Lung (tissue), 12 donors: ENCODE data around the gene MS4A7. TPM values are rescaled to one million over a fixed set of nuclear protein-coding genes. Genes with fewer than 3 reads are reported as not detected.

Experiments used
- ATAC-seq: fragments of 200-7000 bp; cut with Tn5 transposase; one replicate; pipeline ENCODE4 v1.9.1; 2020; ENCODE audit warnings: moderate number of reproducible peaks; ENCODE audit not compliant: insufficient read depth, low FRiP score
- DNase-seq, 3 donors: peaks; one replicate each; pipeline ENCODE4 v3.0.0-alpha.2; 2013 to 2017
- H3K27ac ChIP-seq, 2 donors: one replicate each; pipeline ENCODE4 v1.5.1; 2013; ENCODE audit warnings: mild to moderate bottlenecking in 2 of 2, moderate library complexity in 2 of 2, control low read depth in 1 of 2, inconsistent platforms in 1 of 2, low read depth in 1 of 2, low read length in 1 of 2
- H3K27me3 ChIP-seq, 3 donors: one replicate each; pipeline ENCODE4 v1.5.1; 2013; ENCODE audit warnings: low read length in 2 of 3; ENCODE audit not compliant: control insufficient read depth in 3 of 3, insufficient read depth in 3 of 3
- H3K36me3 ChIP-seq, 4 donors: one replicate each; pipeline ENCODE4 v1.5.1; 2013; ENCODE audit warnings: low read length in 4 of 4, mild to moderate bottlenecking in 1 of 4, moderate library complexity in 1 of 4; ENCODE audit not compliant: control insufficient read depth in 4 of 4, insufficient read depth in 4 of 4
- H3K4me1 ChIP-seq, 5 donors: one replicate each; pipeline ENCODE4 v1.5.1; 2013; ENCODE audit warnings: low read length in 5 of 5, mild to moderate bottlenecking in 2 of 5, moderate library complexity in 1 of 5; ENCODE audit not compliant: control insufficient read depth in 5 of 5, insufficient read depth in 5 of 5
- H3K4me3 ChIP-seq: one replicate; pipeline ENCODE4 v1.5.1; 2013; ENCODE audit warnings: mild to moderate bottlenecking, control low read depth, moderate library complexity
- H3K9ac ChIP-seq, 2 donors: one replicate each; pipeline ENCODE4 v1.5.1; 2013; ENCODE audit warnings: low read length in 2 of 2, control low read depth in 1 of 2; ENCODE audit not compliant: insufficient read depth in 1 of 2
- H3K9me3 ChIP-seq, 4 donors: one replicate each; pipeline ENCODE4 v1.5.1; 2013; ENCODE audit warnings: low read length in 3 of 4, mild to moderate bottlenecking in 1 of 4, moderate library complexity in 1 of 4; ENCODE audit not compliant: control insufficient read depth in 4 of 4, insufficient read depth in 3 of 4
- CTCF ChIP-seq: IDR thresholded peaks from 2 replicates; pipeline ENCODE4 v1.5.1; 2012; ENCODE audit warnings: mild to moderate bottlenecking; ENCODE audit errors: control extremely low read depth, extremely low read depth
- WGBS, 2 donors: extraction: QIAGEN DNeasy Blood & Tissue Kit; methylation state at CpG; one replicate each; pipeline ENCODE4 v1.1.7; 2013; 5-methylcytosine and 5-hydroxymethylcytosine counted together
- polyA plus RNA-seq, 2 donors: library from polyadenylated mRNA; stranded (reverse); fragments of 200-250 nt; gene quantifications; one replicate each; pipeline ENCODE4 v1.2.1, GENCODE V29; 2013
- total RNA-seq, 2 donors: library from RNA; depleted of rRNA in 1 of 2; stranded (reverse); fragments of >200 nt in 1 of 2; gene quantifications; one replicate each; pipeline ENCODE4 v1.2.1, GENCODE V29; 2014 to 2021
- donor health status: control.
- donor health status: control.
- donor health status: Bipolar disorder and iron deficiency.
- donor health status: healthy.
- donor health status: DM: yes; HTN: yes; CAD: no.

MS4A7 gene
- total and polyA plus RNA-seq, 4 donors = 27.7 to 111 (median 48.6) TPM

- DNase-seq (no peak), ATAC-seq (no peak)
- Histone ChIP-seq H3K4me3 (no peak overlapping the region), H3K27ac (no peak overlapping the region), H3K27me3 (no peaks in the 10 kb centered on the region), H3K9me3 (peaks cover 0 to 2% (median 0%) of the 10 kb centered on the region in 4 donors), H3K9ac (no peak overlapping the region), H3K36me3 (no peaks in the 10 kb centered on the region), H3K4me1 (no peaks in the 10 kb centered on the region)
- TF ChIP-seq CTCF = no peak
- WGBS, 2 donors = 39 to 68% methylated on average over 2 of the region's 2 CpGs
These were observed 8.0 kb upstream of the MS4A7 start for GRCh38 chr11:60370252-60370810.

- Histone ChIP-seq H3K27ac (no peak overlapping the region), H3K9me3 (peaks cover 0 to 2% (median 0%) of the 10 kb centered on the region in 4 donors), H3K36me3 (no peaks in the 10 kb centered on the region), H3K9ac (peak overlapping the region in 1 of 2 donors; percentile 7), H3K4me1 (no peaks in the 10 kb centered on the region), H3K27me3 (no peaks in the 10 kb centered on the region), H3K4me3 (no peak overlapping the region)
- DNase-seq (peak in 2 of 3 donors; percentile 29 to 32), ATAC-seq (peak; percentile 34)
- 33 to 65% methylated on average over 5 of the region's 5 CpGs for WGBS, 2 donors
- no peak for TF ChIP-seq CTCF
These were observed 7.5 kb upstream of the MS4A7 start for GRCh38 chr11:60370811-60371298.

GRCh38 chr11:60371386-60371785 is 6.9 kb upstream of the MS4A7 start:
- Histone ChIP-seq H3K27me3 (no peaks in the 10 kb centered on the region), H3K27ac (no peak overlapping the region), H3K9me3 (peaks cover 0 to 2% (median 0%) of the 10 kb centered on the region in 4 donors), H3K4me3 (no peak overlapping the region), H3K4me1 (no peaks in the 10 kb centered on the region), H3K9ac (no peak overlapping the region), H3K36me3 (no peaks in the 10 kb centered on the region)
- no peak for ATAC-seq
- no peak for DNase-seq
- WGBS, 2 donors = 47 to 64% methylated on average over 3 of the region's 3 CpGs
- no peak for TF ChIP-seq CTCF

- no peaks in the 10 kb centered on the region for H3K36me3 ChIP-seq
- TF ChIP-seq CTCF = no peak
- H3K4me1 ChIP-seq = no peaks in the 10 kb centered on the region
- no peak overlapping the region for H3K27ac ChIP-seq
- ATAC-seq (no peak), DNase-seq (no peak)
- WGBS, 2 donors = 85 to 94% methylated on average over 1 of the region's 1 CpG
- H3K4me3 ChIP-seq = no peak overlapping the region
- no peak overlapping the region for H3K9ac ChIP-seq
- H3K9me3 ChIP-seq = peaks cover 0 to 2% (median 0%) of the 10 kb centered on the region in 4 donors
- no peaks in the 10 kb centered on the region for H3K27me3 ChIP-seq
These were observed 6.5 kb upstream of the MS4A7 start for GRCh38 chr11:60371854-60372253.
